ENCODE results near the gene BANF2. TPM values are rescaled to one million over a fixed set of nuclear protein-coding genes. Genes with fewer than 3 reads are reported as not detected.

The BANF2 gene
- total and polyA plus RNA-seq, 2 experiments from 2014 or later: not detected

- H3K36me3 Mint-ChIP-seq (ENCODE audit: low read depth): peaks cover 14% of the 10 kb centered on the region
- H3K9me2 ChIP-seq (ENCODE audit: insufficient read depth): no peaks in the 10 kb centered on the region
- TF ChIP-seq ZNF114 (CRISPR knock-in tag; IDR thresholded peaks at IDR 0.05) (no peak), CREB1 (CRISPR knock-in tag; IDR thresholded peaks at IDR 0.05; ENCODE audit: low read depth) (no peak), NANOG (IDR thresholded peaks at IDR 0.05; ENCODE audit: borderline replicate concordance) (no peak), STAT1 (IDR thresholded peaks at IDR 0.05; ENCODE audit: unreplicated experiment) (no peak), ZNF331 (CRISPR knock-in tag; IDR thresholded peaks at IDR 0.05; ENCODE audit: low read depth) (no peak), POLR2AphosphoS5 (IDR thresholded peaks at IDR 0.05; ENCODE audit: low read depth) (no peak), REST (IDR thresholded peaks at IDR 0.05; ENCODE audit: unreplicated experiment) (no peak)
- TF ChIP-seq, protein P1, sequence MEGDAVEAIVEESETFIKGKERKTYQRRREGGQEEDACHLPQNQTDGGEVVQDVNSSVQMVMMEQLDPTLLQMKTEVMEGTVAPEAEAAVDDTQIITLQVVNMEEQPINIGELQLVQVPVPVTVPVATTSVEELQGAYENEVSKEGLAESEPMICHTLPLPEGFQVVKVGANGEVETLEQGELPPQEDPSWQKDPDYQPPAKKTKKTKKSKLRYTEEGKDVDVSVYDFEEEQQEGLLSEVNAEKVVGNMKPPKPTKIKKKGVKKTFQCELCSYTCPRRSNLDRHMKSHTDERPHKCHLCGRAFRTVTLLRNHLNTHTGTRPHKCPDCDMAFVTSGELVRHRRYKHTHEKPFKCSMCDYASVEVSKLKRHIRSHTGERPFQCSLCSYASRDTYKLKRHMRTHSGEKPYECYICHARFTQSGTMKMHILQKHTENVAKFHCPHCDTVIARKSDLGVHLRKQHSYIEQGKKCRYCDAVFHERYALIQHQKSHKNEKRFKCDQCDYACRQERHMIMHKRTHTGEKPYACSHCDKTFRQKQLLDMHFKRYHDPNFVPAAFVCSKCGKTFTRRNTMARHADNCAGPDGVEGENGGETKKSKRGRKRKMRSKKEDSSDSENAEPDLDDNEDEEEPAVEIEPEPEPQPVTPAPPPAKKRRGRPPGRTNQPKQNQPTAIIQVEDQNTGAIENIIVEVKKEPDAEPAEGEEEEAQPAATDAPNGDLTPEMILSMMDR (conservative IDR thresholded peaks at IDR 0.05; ENCODE audit: low read depth in 2 of 2): no peak
- TF ChIP-seq, protein P2, sequence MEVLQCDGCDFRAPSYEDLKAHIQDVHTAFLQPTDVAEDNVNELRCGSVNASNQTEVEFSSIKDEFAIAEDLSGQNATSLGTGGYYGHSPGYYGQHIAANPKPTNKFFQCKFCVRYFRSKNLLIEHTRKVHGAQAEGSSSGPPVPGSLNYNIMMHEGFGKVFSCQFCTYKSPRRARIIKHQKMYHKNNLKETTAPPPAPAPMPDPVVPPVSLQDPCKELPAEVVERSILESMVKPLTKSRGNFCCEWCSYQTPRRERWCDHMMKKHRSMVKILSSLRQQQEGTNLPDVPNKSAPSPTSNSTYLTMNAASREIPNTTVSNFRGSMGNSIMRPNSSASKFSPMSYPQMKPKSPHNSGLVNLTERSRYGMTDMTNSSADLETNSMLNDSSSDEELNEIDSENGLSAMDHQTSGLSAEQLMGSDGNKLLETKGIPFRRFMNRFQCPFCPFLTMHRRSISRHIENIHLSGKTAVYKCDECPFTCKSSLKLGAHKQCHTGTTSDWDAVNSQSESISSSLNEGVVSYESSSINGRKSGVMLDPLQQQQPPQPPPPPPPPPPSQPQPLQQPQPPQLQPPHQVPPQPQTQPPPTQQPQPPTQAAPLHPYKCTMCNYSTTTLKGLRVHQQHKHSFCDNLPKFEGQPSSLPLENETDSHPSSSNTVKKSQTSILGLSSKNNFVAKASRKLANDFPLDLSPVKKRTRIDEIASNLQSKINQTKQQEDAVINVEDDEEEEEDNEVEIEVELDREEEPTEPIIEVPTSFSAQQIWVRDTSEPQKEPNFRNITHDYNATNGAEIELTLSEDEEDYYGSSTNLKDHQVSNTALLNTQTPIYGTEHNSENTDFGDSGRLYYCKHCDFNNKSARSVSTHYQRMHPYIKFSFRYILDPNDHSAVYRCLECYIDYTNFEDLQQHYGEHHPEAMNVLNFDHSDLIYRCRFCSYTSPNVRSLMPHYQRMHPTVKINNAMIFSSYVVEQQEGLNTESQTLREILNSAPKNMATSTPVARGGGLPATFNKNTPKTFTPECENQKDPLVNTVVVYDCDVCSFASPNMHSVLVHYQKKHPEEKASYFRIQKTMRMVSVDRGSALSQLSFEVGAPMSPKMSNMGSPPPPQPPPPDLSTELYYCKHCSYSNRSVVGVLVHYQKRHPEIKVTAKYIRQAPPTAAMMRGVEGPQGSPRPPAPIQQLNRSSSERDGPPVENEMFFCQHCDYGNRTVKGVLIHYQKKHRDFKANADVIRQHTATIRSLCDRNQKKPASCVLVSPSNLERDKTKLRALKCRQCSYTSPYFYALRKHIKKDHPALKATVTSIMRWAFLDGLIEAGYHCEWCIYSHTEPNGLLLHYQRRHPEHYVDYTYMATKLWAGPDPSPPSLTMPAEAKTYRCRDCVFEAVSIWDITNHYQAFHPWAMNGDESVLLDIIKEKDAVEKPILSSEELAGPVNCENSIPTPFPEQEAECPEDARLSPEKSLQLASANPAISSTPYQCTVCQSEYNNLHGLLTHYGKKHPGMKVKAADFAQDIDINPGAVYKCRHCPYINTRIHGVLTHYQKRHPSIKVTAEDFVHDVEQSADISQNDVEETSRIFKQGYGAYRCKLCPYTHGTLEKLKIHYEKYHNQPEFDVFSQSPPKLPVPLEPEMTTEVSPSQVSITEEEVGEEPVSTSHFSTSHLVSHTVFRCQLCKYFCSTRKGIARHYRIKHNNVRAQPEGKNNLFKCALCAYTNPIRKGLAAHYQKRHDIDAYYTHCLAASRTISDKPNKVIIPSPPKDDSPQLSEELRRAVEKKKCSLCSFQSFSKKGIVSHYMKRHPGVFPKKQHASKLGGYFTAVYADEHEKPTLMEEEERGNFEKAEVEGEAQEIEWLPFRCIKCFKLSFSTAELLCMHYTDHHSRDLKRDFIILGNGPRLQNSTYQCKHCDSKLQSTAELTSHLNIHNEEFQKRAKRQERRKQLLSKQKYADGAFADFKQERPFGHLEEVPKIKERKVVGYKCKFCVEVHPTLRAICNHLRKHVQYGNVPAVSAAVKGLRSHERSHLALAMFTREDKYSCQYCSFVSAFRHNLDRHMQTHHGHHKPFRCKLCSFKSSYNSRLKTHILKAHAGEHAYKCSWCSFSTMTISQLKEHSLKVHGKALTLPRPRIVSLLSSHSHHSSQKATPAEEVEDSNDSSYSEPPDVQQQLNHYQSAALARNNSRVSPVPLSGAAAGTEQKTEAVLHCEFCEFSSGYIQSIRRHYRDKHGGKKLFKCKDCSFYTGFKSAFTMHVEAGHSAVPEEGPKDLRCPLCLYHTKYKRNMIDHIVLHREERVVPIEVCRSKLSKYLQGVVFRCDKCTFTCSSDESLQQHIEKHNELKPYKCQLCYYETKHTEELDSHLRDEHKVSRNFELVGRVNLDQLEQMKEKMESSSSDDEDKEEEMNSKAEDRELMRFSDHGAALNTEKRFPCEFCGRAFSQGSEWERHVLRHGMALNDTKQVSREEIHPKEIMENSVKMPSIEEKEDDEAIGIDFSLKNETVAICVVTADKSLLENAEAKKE (CRISPR knock-in tag; IDR thresholded peaks at IDR 0.05): no peak
- no peak overlapping the region for H3K27ac Mint-ChIP-seq
- peaks cover 24% of the 10 kb centered on the region for H3K4me1 ChIP-seq (ENCODE audit: insufficient read depth)
- H3F3A ChIP-seq (replicated peaks; ENCODE audit: low read depth): 0 out of 2 replicates have a peak, but pooled peaks cover 4% of the 10 kb centered on the region
- ATAC-seq: no peak
- no peaks in the 10 kb centered on the region for H3K36me3 ChIP-seq (ENCODE audit: insufficient read depth)
- peak overlapping the region; percentile 82 for H3K4me3 Mint-ChIP-seq
- peaks cover 14% of the 10 kb centered on the region for H3K27me3 Mint-ChIP-seq (ENCODE audit: insufficient read depth, low read depth, poor library complexity)
- peaks cover 21% of the 10 kb centered on the region for H4K20me1 ChIP-seq (replicated peaks; ENCODE audit: insufficient read depth)
- H3K4me1 Mint-ChIP-seq: peaks cover 27% of the 10 kb centered on the region
- DNase-seq (ENCODE audit: low spot score): no peak
- peaks cover 24% of the 10 kb centered on the region for H3K79me2 ChIP-seq (replicated peaks; ENCODE audit: insufficient read depth)
- H3K9me3 Mint-ChIP-seq: peaks cover 12% of the 10 kb centered on the region; the same call in 1 of the 3 replicates
- 0 out of 2 replicates have a peak overlapping the region, but pooled peaks have one; percentile 57 for H2AFZ ChIP-seq
- peak overlapping the region; percentile 76 for H3K4me2 ChIP-seq
- H3K27me3 ChIP-seq (ENCODE audit: insufficient read depth): no peaks in the 10 kb centered on the region
- H3K27ac ChIP-seq (ENCODE audit: low read depth): no peak overlapping the region
- H3K4me3 ChIP-seq: peak overlapping the region; percentile 55
These were observed 16.3 kb upstream of the BANF2 start for GRCh38 chr20:17683218-17684076.
